Fibroblast of lung (primary cell): ENCODE measurements around the gene CLIC1. TPM values are rescaled to one million over a fixed set of nuclear protein-coding genes. Genes with fewer than 3 reads are reported as not detected.

Experiments
- DNase-seq, 2 donors: peaks; one replicate each; pipeline versions ENCODE4 v3.0.0 to v3.0.0-alpha.2; 2010; ENCODE audit warnings: low read depth in 2 of 2
- H2AFZ ChIP-seq: 2 replicates; pipeline ENCODE4 v1.5.1; 2012; ENCODE audit warnings: low read length, control low read depth, inconsistent platforms
- H3K27ac ChIP-seq: 2 replicates; pipeline ENCODE4 v1.5.1; 2011; ENCODE audit warnings: low read length, control low read depth; ENCODE audit not compliant: insufficient read depth
- H3K27me3 ChIP-seq: 2 replicates; pipeline ENCODE4 v1.5.1; 2011; ENCODE audit warnings: mild to moderate bottlenecking, low read length; ENCODE audit not compliant: control insufficient read depth, insufficient read depth
- H3K36me3 ChIP-seq: 2 replicates; pipeline ENCODE4 v1.5.1; 2011; ENCODE audit warnings: low read length; ENCODE audit not compliant: control insufficient read depth, insufficient read depth
- H3K4me1 ChIP-seq: 2 replicates; pipeline ENCODE4 v1.5.1; 2011; ENCODE audit warnings: low read length; ENCODE audit not compliant: control insufficient read depth, insufficient read depth; ENCODE audit errors: extremely low read depth
- H3K4me2 ChIP-seq: 2 replicates; pipeline ENCODE4 v1.5.1; 2011; ENCODE audit warnings: low read length, control low read depth; ENCODE audit not compliant: insufficient read depth; ENCODE audit errors: extremely low read depth
- H3K4me3 ChIP-seq, 4 experiments: fragments of 200-600 bp in 1 of 4; sonication (generic) in 1 of 4; replicated peaks in 1 of 4; 2 replicates each; pipeline ENCODE4 v1.5.1; 2011 to 2016; ENCODE audit warnings: low read length in 4 of 4, low read depth in 3 of 4, mild to moderate bottlenecking in 3 of 4, control low read depth in 2 of 4, inconsistent platforms in 1 of 4, mixed read lengths in 1 of 4; ENCODE audit not compliant: insufficient read depth in 1 of 4; ENCODE audit errors: control extremely low read depth in 1 of 4
- H3K79me2 ChIP-seq: 2 replicates; pipeline ENCODE4 v1.5.1; 2012; ENCODE audit warnings: mild to moderate bottlenecking, low read length, inconsistent platforms; ENCODE audit not compliant: control insufficient read depth, insufficient read depth
- H3K9ac ChIP-seq: 2 replicates; pipeline ENCODE4 v1.5.1; 2011; ENCODE audit warnings: mild to moderate bottlenecking, low read length, control low read depth; ENCODE audit not compliant: insufficient read depth
- H3K9me3 ChIP-seq: 2 replicates; pipeline ENCODE4 v1.5.1; 2012; ENCODE audit warnings: low read depth, low read length; ENCODE audit not compliant: control insufficient read depth, insufficient read depth
- H4K20me1 ChIP-seq: 2 replicates; pipeline ENCODE4 v1.5.1; 2011; ENCODE audit warnings: low read length; ENCODE audit not compliant: control insufficient read depth, insufficient read depth; ENCODE audit errors: extremely low read depth
- CTCF ChIP-seq, 2 donors: IDR thresholded peaks in 1 of 2; conservative IDR thresholded peaks in 1 of 2; 1 replicate in 1 of 2; 2 replicates in 1 of 2; pipeline ENCODE4 v1.5.1; 2011 to 2012; ENCODE audit warnings: low read length in 2 of 2, control low read depth in 1 of 2, inconsistent platforms in 1 of 2, low read depth in 1 of 2, mild to moderate bottlenecking in 1 of 2
- EZH2 ChIP-seq: IDR thresholded peaks from 2 replicates; pipeline ENCODE4 v1.5.1; 2012; ENCODE audit warnings: low read length, control low read depth, mild to moderate bottlenecking; ENCODE audit errors: missing control alignments
- polyA plus RNA-seq, 2 donors: library from polyadenylated mRNA; depleted of rRNA in 1 of 2; stranded (reverse) in 1 of 2; unstranded in 1 of 2; fragments of >200 nt; gene quantifications; 2 replicates each; pipeline ENCODE4 v1.2.1, GENCODE V29; 2011 to 2012; ENCODE audit warnings: missing spikeins in 1 of 2
- total RNA-seq: library from RNA; depleted of rRNA; stranded (reverse); fragments of >200 nt; gene quantifications from 2 replicates; pipeline ENCODE4 v1.2.1, GENCODE V29; 2014

The CLIC1 gene
- total and polyA plus RNA-seq, 2 donors (not counting 1 experiment from before 2014, with no cell fraction given), result 615 to 639 TPM

- no peaks in the 10 kb centered on the region for H3K79me2 ChIP-seq
- H4K20me1 ChIP-seq, result no peaks in the 10 kb centered on the region
- no peak overlapping the region for H3K9ac ChIP-seq
- no peak for TF ChIP-seq CTCF (conservative IDR thresholded peaks at IDR 0.05 in 1 of 2, IDR thresholded peaks at IDR 0.05 in 1 of 2; ENCODE audit: low read depth in 1 of 2, low read length in 2 of 2)
- no peak for TF ChIP-seq EZH2
- H3K4me2 ChIP-seq, result no peak overlapping the region
- H3K36me3 ChIP-seq, result no peaks in the 10 kb centered on the region
- H3K27ac ChIP-seq, result no peak overlapping the region
- peaks cover 4% of the 10 kb centered on the region for H3K4me1 ChIP-seq
- no peaks in the 10 kb centered on the region for H3K9me3 ChIP-seq
- H3K4me3 ChIP-seq, result no peak overlapping the region
- no peak overlapping the region for H2AFZ ChIP-seq
- DNase-seq, result no peak
- no peaks in the 10 kb centered on the region for H3K27me3 ChIP-seq
Observed at GRCh38 chr6:31767096-31767645, 30.8 kb upstream of the CLIC1 start.

- H3K4me2 ChIP-seq, result peak overlapping the region; percentile 73
- no peaks in the 10 kb centered on the region for H3K9me3 ChIP-seq
- no peaks in the 10 kb centered on the region for H4K20me1 ChIP-seq
- no peaks in the 10 kb centered on the region for H3K36me3 ChIP-seq
- H2AFZ ChIP-seq, result peak overlapping the region; percentile 76
- DNase-seq, result no peak
- H3K4me3 ChIP-seq, result peak overlapping the region in 3 of 4 experiments; percentile 6 to 36 (median 28)
- no peaks in the 10 kb centered on the region for H3K27me3 ChIP-seq
- no peaks in the 10 kb centered on the region for H3K79me2 ChIP-seq
- H3K9ac ChIP-seq, result no peak overlapping the region
- no peak for TF ChIP-seq EZH2
- TF ChIP-seq CTCF (conservative IDR thresholded peaks at IDR 0.05 in 1 of 2, IDR thresholded peaks at IDR 0.05 in 1 of 2; ENCODE audit: low read depth in 1 of 2, low read length in 2 of 2), result no peak
- H3K27ac ChIP-seq, result no peak overlapping the region
- peaks cover 4% of the 10 kb centered on the region for H3K4me1 ChIP-seq
Observed at GRCh38 chr6:31765910-31766794, 29.8 kb upstream of the CLIC1 start.

GRCh38 chr6:31765559-31765909 is 29.2 kb upstream of the CLIC1 start:
- Histone ChIP-seq H3K4me1 (peaks cover 4% of the 10 kb centered on the region), H3K79me2 (no peaks in the 10 kb centered on the region), H3K4me2 (no peak overlapping the region), H3K4me3 (no peak overlapping the region), H4K20me1 (no peaks in the 10 kb centered on the region), H3K36me3 (peaks cover 1% of the 10 kb centered on the region), H3K27ac (no peak overlapping the region), H3K9ac (no peak overlapping the region), H2AFZ (no peak overlapping the region), H3K9me3 (no peaks in the 10 kb centered on the region), H3K27me3 (no peaks in the 10 kb centered on the region)
- TF ChIP-seq EZH2 (no peak), CTCF (conservative IDR thresholded peaks at IDR 0.05 in 1 of 2, IDR thresholded peaks at IDR 0.05 in 1 of 2; ENCODE audit: low read depth in 1 of 2, low read length in 2 of 2) (no peak)
- DNase-seq, result no peak
